Colonic mucosa (tissue), 4 donors: ENCODE data around the gene ADIPOR2. TPM values are rescaled to one million over a fixed set of nuclear protein-coding genes. Genes with fewer than 3 reads are reported as not detected.
A peak's percentile ranks its signal among the peaks of the same experiment; 100 is the strongest.

Experiments
- DNase-seq: peaks from one replicate; pipeline ENCODE4 v3.0.0-alpha.2; 2020
- H3K27ac ChIP-seq: fragments of 200-600 bp; one replicate; pipeline ENCODE4 v1.8.0; 2021
- H3K27me3 ChIP-seq: fragments of 200-600 bp; one replicate; pipeline ENCODE4 v1.8.0; 2021
- H3K36me3 ChIP-seq: fragments of 200-600 bp; one replicate; pipeline ENCODE4 v1.8.0; 2021
- H3K4me1 ChIP-seq: fragments of 200-600 bp; one replicate; pipeline ENCODE4 v1.8.0; 2021; ENCODE audit warnings: mild to moderate bottlenecking
- H3K4me3 ChIP-seq: fragments of 200-600 bp; one replicate; pipeline ENCODE4 v1.8.0; 2021
- H3K9ac ChIP-seq, 2 donors: one replicate each; pipeline ENCODE4 v1.7.0; 2013; ENCODE audit warnings: control low read depth in 2 of 2, low read depth in 2 of 2, low read length in 2 of 2
- H3K9me3 ChIP-seq: fragments of 200-600 bp; one replicate; pipeline ENCODE4 v1.8.0; 2021
- intact Hi-C: fragments of 100-400 bp; cut with DNase I; formaldehyde crosslinking; loops from one replicate; pipeline ENCODE4 v1.14.1; 2022
- total RNA-seq, 2 donors: library from RNA; stranded (reverse); fragmentation: NEBNext Ultra II Directional in 1 of 2; extraction: Animal tissue kit (Norgen Biotek cat#: 25700) in 1 of 2; gene quantifications; one replicate each; pipeline ENCODE4 v1.2.1, GENCODE V29; 2021
- TF ChIP-seq, protein P1 (sequence below): fragments of 200-600 bp; IDR thresholded peaks from one replicate; pipeline ENCODE4 v1.8.0; 2022; ENCODE audit warnings: antibody characterized with exemption, mild to moderate bottlenecking
- donor health status: healthy.
- donor health status: DM: no; HTN: no; CAD: no.
- donor health status: DM: no; HTN: no; CAD: no.

Gene ADIPOR2
- total RNA-seq, 2 donors from 2014 or later, result 68.3 to 138 TPM

DNA sequence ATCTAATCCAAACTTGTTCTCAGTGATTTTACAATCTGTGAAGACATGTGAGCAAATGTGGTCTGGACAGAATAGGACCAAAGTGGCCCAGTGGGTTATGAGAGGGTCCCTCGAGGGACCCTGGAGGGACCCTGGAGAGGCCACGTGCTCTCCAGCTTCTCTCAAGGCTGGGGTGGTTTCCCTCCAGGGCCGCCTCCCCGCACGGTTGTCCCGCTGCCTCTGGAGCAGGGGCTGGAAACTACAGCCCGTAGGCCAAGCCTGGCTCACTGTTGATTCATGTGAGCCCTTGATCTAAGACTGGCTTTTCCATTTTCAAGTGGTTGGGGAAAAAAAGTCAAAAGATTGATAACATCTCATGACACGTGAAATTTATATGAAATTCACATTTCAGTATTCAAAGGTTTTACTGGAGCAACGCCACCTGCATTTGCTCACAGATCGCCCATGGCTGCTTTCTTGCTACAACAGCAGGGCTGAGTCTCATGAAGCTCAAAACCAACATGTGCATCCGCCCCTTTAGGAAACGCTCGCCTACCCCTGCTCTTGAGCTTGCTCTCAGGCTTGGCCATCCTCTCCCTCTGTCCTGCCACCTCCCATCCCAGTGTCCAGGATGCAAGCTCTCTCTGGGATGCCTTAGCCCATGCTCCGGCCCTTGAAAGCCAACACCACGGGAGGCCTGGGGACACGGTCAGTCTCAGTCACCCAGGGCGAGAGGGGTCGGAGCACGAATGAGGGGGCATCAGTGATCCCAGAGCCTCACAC is 117.3 kb downstream of the ADIPOR2 start:
- intact Hi-C loops, result loop anchor here (5.0 kb wide), 1 partner anchor 119 kb away; no protein-coding TSS in a partner anchor

DNA sequence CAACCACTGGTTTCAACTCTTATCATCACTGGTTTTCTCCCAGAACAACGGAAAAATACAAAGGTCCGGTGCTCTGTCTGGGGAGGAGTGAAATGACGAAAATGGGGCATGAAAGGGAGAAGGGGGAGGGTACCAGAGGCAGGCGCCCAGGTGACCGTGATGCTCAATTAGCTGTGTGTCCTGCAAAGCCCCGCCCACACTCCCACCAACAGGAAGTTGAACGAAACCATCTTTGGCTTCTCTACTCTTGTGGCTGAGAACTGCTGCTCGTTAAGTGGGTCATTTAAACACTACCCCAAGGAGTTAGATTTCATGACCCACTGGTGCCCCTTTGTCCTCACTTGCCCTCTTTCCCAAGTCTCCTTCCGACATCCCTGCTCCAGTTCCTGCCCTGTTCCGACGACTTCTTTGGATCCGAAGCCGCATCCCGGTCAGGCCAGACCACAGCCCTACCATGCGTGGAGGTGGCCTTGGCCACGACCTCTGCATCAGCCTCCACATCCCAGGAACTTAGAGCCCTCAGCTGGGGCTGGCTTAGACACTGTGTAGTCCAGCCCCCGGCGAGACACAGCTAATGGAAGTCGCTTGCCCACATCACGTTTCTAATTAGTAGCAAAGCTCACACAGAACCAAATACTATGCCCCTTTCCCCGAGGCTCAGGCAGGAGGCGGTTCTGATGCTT is 118.1 kb downstream of the ADIPOR2 start:
- H3K9me3 ChIP-seq, result no peaks in the 10 kb centered on the region
- DNase-seq, result no peak
- H3K9ac ChIP-seq, result no peak overlapping the region
- no peak overlapping the region for H3K4me3 ChIP-seq
- no peaks in the 10 kb centered on the region for H3K4me1 ChIP-seq
- no peaks in the 10 kb centered on the region for H3K27me3 ChIP-seq
- TF ChIP-seq, protein P1, sequence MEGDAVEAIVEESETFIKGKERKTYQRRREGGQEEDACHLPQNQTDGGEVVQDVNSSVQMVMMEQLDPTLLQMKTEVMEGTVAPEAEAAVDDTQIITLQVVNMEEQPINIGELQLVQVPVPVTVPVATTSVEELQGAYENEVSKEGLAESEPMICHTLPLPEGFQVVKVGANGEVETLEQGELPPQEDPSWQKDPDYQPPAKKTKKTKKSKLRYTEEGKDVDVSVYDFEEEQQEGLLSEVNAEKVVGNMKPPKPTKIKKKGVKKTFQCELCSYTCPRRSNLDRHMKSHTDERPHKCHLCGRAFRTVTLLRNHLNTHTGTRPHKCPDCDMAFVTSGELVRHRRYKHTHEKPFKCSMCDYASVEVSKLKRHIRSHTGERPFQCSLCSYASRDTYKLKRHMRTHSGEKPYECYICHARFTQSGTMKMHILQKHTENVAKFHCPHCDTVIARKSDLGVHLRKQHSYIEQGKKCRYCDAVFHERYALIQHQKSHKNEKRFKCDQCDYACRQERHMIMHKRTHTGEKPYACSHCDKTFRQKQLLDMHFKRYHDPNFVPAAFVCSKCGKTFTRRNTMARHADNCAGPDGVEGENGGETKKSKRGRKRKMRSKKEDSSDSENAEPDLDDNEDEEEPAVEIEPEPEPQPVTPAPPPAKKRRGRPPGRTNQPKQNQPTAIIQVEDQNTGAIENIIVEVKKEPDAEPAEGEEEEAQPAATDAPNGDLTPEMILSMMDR, result no peak
- H3K27ac ChIP-seq, result no peak overlapping the region
- intact Hi-C loops, result loop anchor here (5.0 kb wide), 1 partner anchor 118 kb away; no protein-coding TSS in a partner anchor
- H3K36me3 ChIP-seq, result no peaks in the 10 kb centered on the region

More for the DNA sequence above, 117.3 kb downstream of the ADIPOR2 start:
- Histone ChIP-seq H3K36me3 (no peaks in the 10 kb centered on the region), H3K4me3 (no peak overlapping the region), H3K27me3 (no peaks in the 10 kb centered on the region), H3K4me1 (no peaks in the 10 kb centered on the region), H3K9ac (no peak overlapping the region), H3K27ac (no peak overlapping the region), H3K9me3 (no peaks in the 10 kb centered on the region)
- DNase-seq, result no peak
- TF ChIP-seq, protein P1, result no peak

DNA sequence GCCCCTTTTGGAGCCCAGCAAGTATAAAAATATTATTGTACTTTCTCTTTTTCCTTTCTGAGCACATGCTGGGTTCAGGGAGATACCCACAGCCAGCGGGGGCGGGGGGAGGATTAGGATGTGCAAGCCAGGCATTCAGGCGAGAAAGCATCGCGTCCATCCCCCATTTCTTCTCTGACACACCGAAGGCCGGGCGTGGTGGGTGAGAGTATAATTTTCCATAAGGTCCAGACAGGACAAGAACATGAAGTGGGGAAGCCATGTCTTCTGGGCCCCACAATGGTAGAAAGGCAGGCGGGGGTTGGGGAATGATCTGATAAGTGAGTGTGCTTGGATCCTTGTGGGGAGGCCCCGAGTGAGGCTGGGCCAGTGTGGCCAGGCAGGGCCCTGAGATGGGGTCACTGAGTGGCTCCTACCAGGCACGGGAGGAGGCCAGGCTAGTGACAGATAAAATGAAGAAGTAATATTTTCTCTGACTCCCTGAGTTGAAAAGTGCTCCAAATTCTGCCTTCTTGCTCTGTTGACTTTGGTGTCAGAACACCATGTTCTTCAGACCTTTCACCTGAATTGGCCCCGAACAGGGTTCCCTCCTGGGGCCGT is 118.8 kb downstream of the ADIPOR2 start:
- H3K4me1 ChIP-seq, result no peaks in the 10 kb centered on the region
- H3K27ac ChIP-seq, result no peak overlapping the region
- H3K27me3 ChIP-seq, result no peaks in the 10 kb centered on the region
- no peaks in the 10 kb centered on the region for H3K9me3 ChIP-seq
- no peak overlapping the region for H3K4me3 ChIP-seq
- DNase-seq, result no peak
- TF ChIP-seq, protein P1, result no peak
- intact Hi-C loops, result loop anchor here (5.0 kb wide), 1 partner anchor 118 kb away; no protein-coding TSS in a partner anchor
- no peaks in the 10 kb centered on the region for H3K36me3 ChIP-seq
- H3K9ac ChIP-seq, result no peak overlapping the region

DNA sequence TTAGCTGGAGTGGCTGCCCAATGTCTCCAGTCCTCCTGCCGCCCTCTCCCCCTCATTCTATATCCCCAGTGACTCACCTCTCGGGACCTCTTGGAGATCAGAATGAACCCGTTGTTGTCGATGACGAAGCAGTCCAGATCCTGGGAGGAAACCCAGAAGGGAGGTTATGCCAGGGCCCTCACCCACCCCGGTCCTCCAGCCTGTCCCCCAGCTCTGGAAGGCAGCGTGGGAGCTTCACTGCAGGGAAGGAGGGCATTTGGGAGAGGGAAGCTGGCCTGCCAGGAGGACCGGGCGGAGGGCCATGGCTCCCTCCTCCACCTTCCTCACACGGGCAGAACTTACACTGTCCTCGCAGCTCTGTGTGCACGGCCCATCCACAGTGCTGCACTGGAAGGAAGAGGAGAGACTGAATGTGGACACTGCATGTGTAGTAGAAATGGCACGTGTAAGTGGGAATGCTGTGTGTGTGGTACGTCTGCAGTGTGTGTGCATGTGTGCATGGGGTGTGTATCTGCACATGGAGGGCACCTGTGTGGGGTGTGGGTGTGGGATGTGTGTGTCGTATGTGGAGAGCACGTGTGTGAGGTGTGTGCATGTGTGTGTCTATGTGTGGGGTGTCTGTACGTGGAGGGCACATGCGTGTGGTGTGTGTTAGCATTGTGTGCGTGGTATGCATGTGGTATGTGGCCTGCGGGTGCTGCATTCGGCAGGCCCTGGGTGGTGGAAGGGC is 119.5 kb downstream of the ADIPOR2 start:
- Histone ChIP-seq H3K9me3 (no peaks in the 10 kb centered on the region), H3K4me1 (no peaks in the 10 kb centered on the region), H3K9ac (no peak overlapping the region), H3K27me3 (no peaks in the 10 kb centered on the region), H3K27ac (no peak overlapping the region), H3K36me3 (no peaks in the 10 kb centered on the region), H3K4me3 (no peak overlapping the region)
- no peak for DNase-seq
- TF ChIP-seq, protein P1, result no peak
- intact Hi-C loops, result no loop called here

DNA sequence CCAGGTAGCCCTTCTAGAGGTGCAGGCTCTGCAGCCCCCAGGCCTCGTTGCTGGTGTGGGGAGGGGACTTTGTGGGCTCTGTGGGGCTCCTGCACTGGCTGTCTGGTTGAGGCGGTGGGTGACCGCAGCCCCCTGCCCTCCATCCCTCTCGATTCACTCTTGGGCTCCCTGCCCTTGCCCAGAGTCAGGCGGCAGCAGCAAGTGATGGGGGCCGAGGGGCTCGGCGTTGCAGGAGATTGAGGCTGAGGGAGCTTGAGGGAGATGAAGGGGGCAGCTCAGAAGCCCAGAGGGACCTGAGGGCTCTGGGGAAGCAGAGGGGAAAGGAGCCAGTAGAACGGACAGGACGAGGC is 120.0 kb downstream of the ADIPOR2 start:
- intact Hi-C loops, result no loop called here
- Histone ChIP-seq H3K9me3 (no peaks in the 10 kb centered on the region), H3K4me3 (no peak overlapping the region), H3K9ac (peak overlapping the region in 1 of 2 donors; percentile 8), H3K36me3 (no peaks in the 10 kb centered on the region), H3K27ac (no peak overlapping the region), H3K4me1 (no peaks in the 10 kb centered on the region), H3K27me3 (no peaks in the 10 kb centered on the region)
- TF ChIP-seq, protein P1, result no peak
- DNase-seq, result no peak
